Tibial nerve (tissue), 3 donors: ENCODE data around the gene SIX6.

Experiments
- POLR2A ChIP-seq, 2 donors: fragments of 450-650 bp; IDR thresholded peaks; one replicate each; pipeline ENCODE4 v1.6.1; 2017; ENCODE audit warnings: antibody characterized with exemption in 2 of 2, mild to moderate bottlenecking in 2 of 2, moderate library complexity in 2 of 2
- TF ChIP-seq, protein P1 (sequence below), 5 experiments: fragments of 200-600 bp in 3 of 5; fragments of 450-650 bp in 2 of 5; sonication (generic) in 3 of 5; IDR thresholded peaks; one replicate each; pipeline ENCODE4 v1.5.1; 2016 to 2019; ENCODE audit warnings: antibody characterized with exemption in 5 of 5, mild to moderate bottlenecking in 3 of 5, moderate library complexity in 2 of 5

DNA sequence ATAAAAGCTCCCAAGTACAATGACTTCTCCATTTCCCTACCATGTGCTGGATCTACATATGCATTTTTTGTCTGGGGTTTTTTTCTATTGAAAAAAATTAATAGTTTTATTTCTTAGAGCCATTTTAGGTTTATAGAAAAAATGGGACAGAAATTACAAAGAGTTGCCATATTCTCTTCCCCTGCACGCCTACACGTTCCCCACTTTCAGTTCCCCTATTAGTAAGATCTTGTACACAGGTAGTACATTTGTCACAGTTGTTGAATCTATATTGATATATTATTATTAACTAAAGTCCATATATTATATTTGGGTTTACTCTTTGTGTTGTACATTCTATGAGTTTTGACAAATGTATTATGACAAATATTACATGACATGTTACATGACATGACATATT, 35.7 kb downstream of the SIX6 start:
- TF ChIP-seq, protein P1, sequence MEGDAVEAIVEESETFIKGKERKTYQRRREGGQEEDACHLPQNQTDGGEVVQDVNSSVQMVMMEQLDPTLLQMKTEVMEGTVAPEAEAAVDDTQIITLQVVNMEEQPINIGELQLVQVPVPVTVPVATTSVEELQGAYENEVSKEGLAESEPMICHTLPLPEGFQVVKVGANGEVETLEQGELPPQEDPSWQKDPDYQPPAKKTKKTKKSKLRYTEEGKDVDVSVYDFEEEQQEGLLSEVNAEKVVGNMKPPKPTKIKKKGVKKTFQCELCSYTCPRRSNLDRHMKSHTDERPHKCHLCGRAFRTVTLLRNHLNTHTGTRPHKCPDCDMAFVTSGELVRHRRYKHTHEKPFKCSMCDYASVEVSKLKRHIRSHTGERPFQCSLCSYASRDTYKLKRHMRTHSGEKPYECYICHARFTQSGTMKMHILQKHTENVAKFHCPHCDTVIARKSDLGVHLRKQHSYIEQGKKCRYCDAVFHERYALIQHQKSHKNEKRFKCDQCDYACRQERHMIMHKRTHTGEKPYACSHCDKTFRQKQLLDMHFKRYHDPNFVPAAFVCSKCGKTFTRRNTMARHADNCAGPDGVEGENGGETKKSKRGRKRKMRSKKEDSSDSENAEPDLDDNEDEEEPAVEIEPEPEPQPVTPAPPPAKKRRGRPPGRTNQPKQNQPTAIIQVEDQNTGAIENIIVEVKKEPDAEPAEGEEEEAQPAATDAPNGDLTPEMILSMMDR (IDR thresholded peaks at IDR 0.05), result no peak
- TF ChIP-seq POLR2A (IDR thresholded peaks at IDR 0.05), result no peak
